ENCODE measurements around the gene AIFM2. TPM values are rescaled to one million over a fixed set of nuclear protein-coding genes. Genes with fewer than 3 reads are reported as not detected.

Gene AIFM2
- total and polyA plus RNA-seq, 5 donors from 2014 or later, result 2.0 to 5.5 (median 2.4) TPM

DNA sequence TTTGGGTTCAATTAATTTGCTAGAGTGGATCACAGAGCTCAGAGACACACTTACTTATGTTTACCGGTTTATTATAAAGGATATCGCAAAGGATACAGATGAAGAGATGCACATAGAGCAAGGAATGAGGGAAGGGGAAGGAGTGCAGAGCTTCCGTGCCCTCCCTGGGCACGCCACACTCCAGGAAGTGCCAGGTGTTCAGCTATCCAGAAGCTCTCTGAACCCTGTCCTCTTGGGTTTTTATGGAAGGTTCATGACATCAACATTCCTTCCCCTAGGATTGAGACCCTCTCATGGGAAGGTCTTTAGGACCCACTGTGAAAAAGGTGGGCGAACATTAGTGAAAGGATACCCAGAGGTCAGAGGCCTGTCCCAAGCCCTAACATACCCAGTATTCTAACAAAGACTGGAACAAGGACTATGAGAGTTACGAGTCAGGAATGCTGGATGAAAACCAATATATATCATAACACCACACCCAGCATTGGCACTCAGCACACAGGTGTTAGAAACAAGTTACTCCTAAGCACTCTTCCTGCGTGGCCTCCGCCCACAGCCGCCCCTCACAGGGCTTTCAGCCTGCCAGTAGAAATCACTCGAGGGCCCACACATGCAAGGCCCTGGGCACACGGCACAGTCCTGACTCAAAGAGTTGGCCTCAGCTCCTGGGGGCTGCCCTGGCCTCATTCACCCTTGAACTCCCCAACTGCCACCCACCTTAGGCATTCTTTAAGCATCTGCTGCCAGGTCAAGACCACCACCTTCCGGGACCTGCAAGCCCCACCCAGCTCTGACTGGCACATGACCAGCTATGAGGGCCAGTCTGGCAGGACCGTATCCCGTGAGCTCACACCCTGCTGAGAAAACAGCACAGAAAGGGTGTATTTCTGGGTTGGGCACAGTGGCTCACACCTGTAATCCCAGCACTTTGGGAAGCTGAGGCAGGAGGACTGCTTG is 5.6 kb upstream of the AIFM2 start:
- Histone ChIP-seq H3K36me3 (ENCODE audit: control insufficient read depth, insufficient read depth, low read length) (peaks cover 6% of the 10 kb centered on the region), H3K9me3 (ENCODE audit: control insufficient read depth in 2 of 2, low read length in 2 of 2) (no peaks in the 10 kb centered on the region), H3K4me1 (ENCODE audit: control insufficient read depth, insufficient read depth, low read length, poor library complexity, severe bottlenecking) (no peaks in the 10 kb centered on the region), H3K27me3 (ENCODE audit: control insufficient read depth, insufficient read depth, low read length) (no peaks in the 10 kb centered on the region), H3K4me3 (ENCODE audit: low read depth, low read length) (no peak overlapping the region), H3K27ac (ENCODE audit: insufficient read depth, low read length, poor library complexity, severe bottlenecking) (no peak overlapping the region)
- Mint-ChIP-seq H3K4me3 (peak overlapping the region in 1 of 4 donors; percentile 51), H3K36me3 (no peaks in the 10 kb centered on the region), H3K4me1 (peaks cover 5 to 20% (median 17%) of the 10 kb centered on the region in 4 donors), H3K27me3 (no peaks in the 10 kb centered on the region), H3K9me3 (no peaks in the 10 kb centered on the region), H3K27ac (peak overlapping the region in 1 of 3 donors; percentile 61)
- no peak for ATAC-seq (ENCODE audit: low read depth in 2 of 2)
- no peak for DNase-seq

DNA sequence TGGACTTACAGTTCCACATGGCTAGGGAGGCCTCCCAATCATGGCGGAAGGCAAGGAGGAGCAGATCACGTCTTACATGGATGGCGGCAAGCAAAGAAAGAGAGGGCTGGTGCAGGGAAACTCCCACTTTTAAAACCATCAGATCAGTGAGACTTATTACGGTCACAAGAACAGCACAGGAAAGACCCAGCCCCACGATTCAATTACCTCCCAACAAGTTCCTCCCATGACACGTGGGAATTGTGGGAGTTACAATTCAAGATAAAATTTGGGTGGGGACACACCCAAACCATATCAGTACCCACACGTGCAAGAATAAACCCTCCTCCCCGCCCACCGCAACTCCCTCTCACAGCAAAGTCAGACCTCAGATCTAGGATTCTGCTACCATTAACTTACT is 4.5 kb upstream of the AIFM2 start:
- Mint-ChIP-seq H3K4me3 (no peak overlapping the region), H3K4me1 (peaks cover 5 to 18% (median 12%) of the 10 kb centered on the region in 4 donors), H3K9me3 (no peaks in the 10 kb centered on the region), H3K27ac (peak overlapping the region; percentile 8 to 39 (median 25)), H3K27me3 (no peaks in the 10 kb centered on the region), H3K36me3 (peaks cover 2% of the 10 kb centered on the region)
- Histone ChIP-seq H3K36me3 (ENCODE audit: control insufficient read depth, insufficient read depth, low read length) (peaks cover 6% of the 10 kb centered on the region), H3K9me3 (ENCODE audit: control insufficient read depth in 2 of 2, low read length in 2 of 2) (no peaks in the 10 kb centered on the region), H3K4me3 (ENCODE audit: low read depth, low read length) (no peak overlapping the region), H3K4me1 (ENCODE audit: control insufficient read depth, insufficient read depth, low read length, poor library complexity, severe bottlenecking) (peaks cover 9% of the 10 kb centered on the region), H3K27me3 (ENCODE audit: control insufficient read depth, insufficient read depth, low read length) (no peaks in the 10 kb centered on the region), H3K27ac (ENCODE audit: insufficient read depth, low read length, poor library complexity, severe bottlenecking) (no peak overlapping the region)
- ATAC-seq (ENCODE audit: low read depth in 2 of 2) (no peak), DNase-seq (no peak)

DNA sequence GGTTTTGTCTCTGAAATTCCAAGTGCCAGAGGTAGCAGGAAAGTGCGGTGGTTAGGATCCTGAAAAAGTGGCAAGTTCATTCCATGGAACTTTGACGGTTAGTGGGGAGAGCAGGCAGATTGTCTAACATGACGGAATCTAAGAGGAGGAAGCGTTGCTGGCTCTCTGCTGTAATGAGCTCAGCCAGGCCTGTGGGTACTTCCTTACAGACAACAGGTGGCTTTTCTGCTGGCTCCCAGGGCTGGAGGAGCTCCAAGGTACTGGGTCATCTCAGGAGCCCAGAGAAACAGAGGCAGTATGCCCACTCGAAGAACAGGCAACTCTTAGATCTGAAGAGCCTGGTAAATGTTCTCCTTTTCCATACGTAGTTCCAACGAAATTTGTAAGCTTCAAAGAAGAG is 3.1 kb upstream of the AIFM2 start:
- DNase-seq (no peak), ATAC-seq (ENCODE audit: low read depth in 2 of 2) (no peak)
- Mint-ChIP-seq H3K36me3 (peaks cover 4% of the 10 kb centered on the region), H3K4me3 (no peak overlapping the region), H3K9me3 (no peaks in the 10 kb centered on the region), H3K27ac (no peak overlapping the region), H3K27me3 (no peaks in the 10 kb centered on the region), H3K4me1 (peaks cover 0 to 23% (median 13%) of the 10 kb centered on the region in 4 donors)
- Histone ChIP-seq H3K4me3 (ENCODE audit: low read depth, low read length) (no peak overlapping the region), H3K36me3 (ENCODE audit: control insufficient read depth, insufficient read depth, low read length) (peaks cover 6% of the 10 kb centered on the region), H3K9me3 (ENCODE audit: control insufficient read depth in 2 of 2, low read length in 2 of 2) (no peaks in the 10 kb centered on the region), H3K4me1 (ENCODE audit: control insufficient read depth, insufficient read depth, low read length, poor library complexity, severe bottlenecking) (peaks cover 14% of the 10 kb centered on the region), H3K27ac (ENCODE audit: insufficient read depth, low read length, poor library complexity, severe bottlenecking) (no peak overlapping the region), H3K27me3 (ENCODE audit: control insufficient read depth, insufficient read depth, low read length) (no peaks in the 10 kb centered on the region)

DNA sequence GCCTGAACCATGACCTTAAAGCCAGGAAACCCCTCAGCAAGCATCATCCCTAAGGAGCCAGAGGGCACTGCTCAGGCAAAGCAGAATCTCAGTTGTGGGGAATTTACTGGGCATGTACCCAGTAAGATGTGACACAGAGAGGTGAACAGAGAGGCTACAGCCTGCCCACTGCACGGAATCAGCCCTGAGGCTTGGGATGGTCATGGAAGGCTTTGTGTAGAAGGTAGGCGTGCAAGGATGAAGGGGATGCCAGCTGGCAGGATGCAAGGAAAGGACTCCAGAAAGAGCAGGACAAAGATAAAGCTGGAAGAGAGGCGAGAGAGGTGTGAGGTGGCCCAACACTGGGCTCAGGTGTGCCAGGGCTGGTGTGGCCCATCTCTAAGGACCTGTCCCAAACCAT is 2.4 kb upstream of the AIFM2 start:
- Histone ChIP-seq H3K4me3 (ENCODE audit: low read depth, low read length) (no peak overlapping the region), H3K4me1 (ENCODE audit: control insufficient read depth, insufficient read depth, low read length, poor library complexity, severe bottlenecking) (peaks cover 14% of the 10 kb centered on the region), H3K27ac (ENCODE audit: insufficient read depth, low read length, poor library complexity, severe bottlenecking) (no peak overlapping the region), H3K9me3 (ENCODE audit: control insufficient read depth in 2 of 2, low read length in 2 of 2) (no peaks in the 10 kb centered on the region), H3K27me3 (ENCODE audit: control insufficient read depth, insufficient read depth, low read length) (no peaks in the 10 kb centered on the region), H3K36me3 (ENCODE audit: control insufficient read depth, insufficient read depth, low read length) (peaks cover 6% of the 10 kb centered on the region)
- DNase-seq, result no peak
- Mint-ChIP-seq H3K27me3 (no peaks in the 10 kb centered on the region), H3K36me3 (peaks cover 8% of the 10 kb centered on the region), H3K9me3 (no peaks in the 10 kb centered on the region), H3K27ac (no peak overlapping the region), H3K4me3 (no peak overlapping the region), H3K4me1 (peaks cover 5 to 21% (median 13%) of the 10 kb centered on the region in 4 donors)
- no peak for ATAC-seq (ENCODE audit: low read depth in 2 of 2)

DNA sequence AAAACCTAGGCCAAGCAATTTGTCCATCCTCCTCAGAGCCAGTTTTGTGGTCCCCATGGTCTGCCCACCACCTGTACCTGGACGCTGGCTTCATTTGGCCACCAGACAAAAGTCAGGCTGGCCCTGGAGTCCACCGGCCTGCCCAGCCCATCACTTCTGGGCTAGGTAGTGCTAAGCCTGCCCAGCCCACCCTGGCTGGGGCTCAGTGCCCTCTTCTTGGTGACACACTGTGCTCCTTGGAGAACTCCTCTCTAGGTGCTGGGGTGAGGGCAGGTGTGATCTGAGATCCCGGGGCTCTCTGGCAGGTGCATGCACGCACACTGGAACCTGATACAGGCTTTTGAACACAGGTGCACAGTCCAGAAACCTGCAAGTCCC is 1.1 kb downstream of the AIFM2 start:
- no peaks in the 10 kb centered on the region for H3K9me3 Mint-ChIP-seq
- H3K4me3 ChIP-seq (ENCODE audit: low read depth, low read length), result peak overlapping the region; percentile 32
- peaks cover 14% of the 10 kb centered on the region for H3K4me1 ChIP-seq (ENCODE audit: control insufficient read depth, insufficient read depth, low read length, poor library complexity, severe bottlenecking)
- H3K36me3 Mint-ChIP-seq, result peaks cover 8% of the 10 kb centered on the region
- ATAC-seq (ENCODE audit: low read depth in 2 of 2), result no peak
- DNase-seq, result no peak
- no peaks in the 10 kb centered on the region for H3K9me3 ChIP-seq (ENCODE audit: control insufficient read depth in 2 of 2, low read length in 2 of 2)
- no peaks in the 10 kb centered on the region for H3K27me3 ChIP-seq (ENCODE audit: control insufficient read depth, insufficient read depth, low read length)
- no peaks in the 10 kb centered on the region for H3K36me3 ChIP-seq (ENCODE audit: control insufficient read depth, insufficient read depth, low read length)
- peaks cover 5 to 19% (median 8%) of the 10 kb centered on the region in 4 donors for H3K4me1 Mint-ChIP-seq
- peak overlapping the region in 2 of 3 donors; percentile 20 to 92 for H3K27ac Mint-ChIP-seq
- H3K27me3 Mint-ChIP-seq, result no peaks in the 10 kb centered on the region
- H3K27ac ChIP-seq (ENCODE audit: insufficient read depth, low read length, poor library complexity, severe bottlenecking), result no peak overlapping the region
- peak overlapping the region; percentile 77 to 90 (median 86) for H3K4me3 Mint-ChIP-seq

DNA sequence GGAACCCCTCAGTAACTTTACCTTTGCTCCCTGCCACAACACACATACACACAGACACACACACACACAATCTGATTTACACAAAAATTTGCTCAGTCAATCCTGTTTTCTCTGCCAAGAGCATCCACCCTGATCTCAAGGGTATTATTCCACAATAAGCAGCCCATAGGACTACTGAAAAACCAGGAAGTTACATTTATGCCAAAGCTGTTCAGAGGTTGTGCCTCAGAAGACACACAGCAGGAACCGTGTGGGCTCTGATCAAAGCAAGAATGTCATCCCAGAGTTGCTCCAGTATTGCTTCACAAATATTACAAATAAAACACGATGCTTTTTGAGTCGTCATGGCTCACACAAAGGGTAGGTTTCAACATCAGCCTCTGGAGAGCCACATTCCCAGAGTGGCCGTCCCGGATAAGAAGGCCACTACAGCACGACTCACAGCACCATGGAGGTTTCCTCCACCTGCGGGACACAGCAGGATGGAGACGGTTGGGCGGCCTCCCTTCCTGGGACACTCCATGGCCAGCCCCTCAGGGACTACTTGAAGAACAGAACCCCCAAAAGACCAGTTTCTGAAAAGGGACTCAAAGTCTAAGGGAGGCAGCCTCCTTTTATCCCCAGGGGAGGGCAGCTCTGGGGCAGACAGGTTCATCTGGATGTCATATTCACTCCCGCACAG is 1.6 kb downstream of the AIFM2 start:
- H3K36me3 Mint-ChIP-seq, result peaks cover 8% of the 10 kb centered on the region
- Histone ChIP-seq H3K4me1 (ENCODE audit: control insufficient read depth, insufficient read depth, low read length, poor library complexity, severe bottlenecking) (peaks cover 14% of the 10 kb centered on the region), H3K9me3 (ENCODE audit: control insufficient read depth in 2 of 2, low read length in 2 of 2) (no peaks in the 10 kb centered on the region), H3K36me3 (ENCODE audit: control insufficient read depth, insufficient read depth, low read length) (no peaks in the 10 kb centered on the region), H3K27ac (ENCODE audit: insufficient read depth, low read length, poor library complexity, severe bottlenecking) (no peak overlapping the region), H3K4me3 (ENCODE audit: low read depth, low read length) (no peak overlapping the region), H3K27me3 (ENCODE audit: control insufficient read depth, insufficient read depth, low read length) (no peaks in the 10 kb centered on the region)
- no peak for DNase-seq
- H3K4me3 Mint-ChIP-seq, result peak overlapping the region in 3 of 4 donors; percentile 4 to 27 (median 24)
- no peak overlapping the region for H3K27ac Mint-ChIP-seq
- no peak for ATAC-seq (ENCODE audit: low read depth in 2 of 2)
- H3K9me3 Mint-ChIP-seq, result no peaks in the 10 kb centered on the region
- peaks cover 5 to 17% (median 7%) of the 10 kb centered on the region in 4 donors for H3K4me1 Mint-ChIP-seq
- no peaks in the 10 kb centered on the region for H3K27me3 Mint-ChIP-seq

DNA sequence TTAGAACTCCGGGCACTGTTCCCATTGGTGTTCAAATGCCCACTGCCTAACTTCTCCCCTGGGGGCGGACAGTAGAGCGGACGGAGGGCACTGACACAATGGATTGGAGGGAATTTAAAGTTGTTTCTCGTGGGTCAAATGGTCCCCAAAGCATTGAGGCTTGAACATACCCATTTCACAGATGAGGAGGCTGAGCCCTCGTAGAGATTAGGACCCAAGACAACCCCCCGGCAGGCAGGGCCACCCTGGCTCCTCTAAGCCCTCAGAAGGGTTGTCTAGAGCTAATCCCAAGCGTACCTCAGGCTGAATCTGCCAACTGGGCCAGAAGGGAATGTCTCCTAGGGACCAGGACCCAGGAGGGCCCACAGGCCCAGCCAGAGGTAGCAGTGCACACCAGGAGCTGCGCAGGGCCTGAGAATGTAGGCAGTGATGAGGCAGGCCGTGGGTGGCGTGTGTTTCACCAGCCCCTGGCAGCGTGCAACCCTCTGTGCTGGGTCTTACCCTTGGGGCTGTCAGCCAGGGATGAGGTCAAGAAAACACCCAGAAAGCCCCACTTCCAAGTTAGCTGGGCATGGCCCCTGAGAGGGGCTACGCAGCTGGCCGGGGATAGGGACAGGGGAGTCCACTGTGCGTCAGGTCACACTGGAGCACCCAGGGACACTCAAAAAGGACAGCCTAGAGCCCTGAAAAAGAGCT is 5.8 kb downstream of the AIFM2 start:
- H3K4me3 ChIP-seq (ENCODE audit: low read depth, low read length), result no peak overlapping the region
- no peaks in the 10 kb centered on the region for H3K9me3 ChIP-seq (ENCODE audit: control insufficient read depth in 2 of 2, low read length in 2 of 2)
- DNase-seq (no peak), ATAC-seq (ENCODE audit: low read depth in 2 of 2) (no peak)
- H3K4me3 Mint-ChIP-seq, result no peak overlapping the region
- peaks cover 5 to 8% (median 7%) of the 10 kb centered on the region in 4 donors for H3K4me1 Mint-ChIP-seq
- H3K36me3 Mint-ChIP-seq, result peaks cover 3% of the 10 kb centered on the region
- H3K27ac Mint-ChIP-seq, result no peak overlapping the region
- peaks cover 2% of the 10 kb centered on the region for H3K4me1 ChIP-seq (ENCODE audit: control insufficient read depth, insufficient read depth, low read length, poor library complexity, severe bottlenecking)
- no peaks in the 10 kb centered on the region for H3K36me3 ChIP-seq (ENCODE audit: control insufficient read depth, insufficient read depth, low read length)
- no peak overlapping the region for H3K27ac ChIP-seq (ENCODE audit: insufficient read depth, low read length, poor library complexity, severe bottlenecking)
- H3K27me3 ChIP-seq (ENCODE audit: control insufficient read depth, insufficient read depth, low read length), result no peaks in the 10 kb centered on the region
- H3K27me3 Mint-ChIP-seq, result no peaks in the 10 kb centered on the region
- H3K9me3 Mint-ChIP-seq, result peaks cover 0 to 2% (median 0%) of the 10 kb centered on the region in 7 donors
